Heart right ventricle (tissue), 16 donors: ENCODE data around the gene SYNDIG1. TPM values are rescaled to one million over a fixed set of nuclear protein-coding genes. Genes with fewer than 3 reads are reported as not detected.

ENCODE experiments used
- ATAC-seq, 8 donors: fragments of 200-7000 bp; cut with Tn5 transposase; one replicate each; pipeline ENCODE4 v1.9.1; 2020; ENCODE audit warnings: mild to moderate bottlenecking in 8 of 8, moderate library complexity in 8 of 8, moderate number of reproducible peaks in 1 of 8
- DNase-seq, 2 donors: peaks; one replicate each; pipeline ENCODE4 v3.0.0-alpha.2; 2020
- H3K27ac ChIP-seq, 10 donors: fragments of 200-600 bp; sonication (generic) in 2 of 10; one replicate each; pipeline versions ENCODE4 v1.5.0 to v1.8.0; 2020 to 2022; ENCODE audit warnings: mild to moderate bottlenecking in 3 of 10
- H3K27me3 ChIP-seq, 7 donors: fragments of 200-600 bp; one replicate each; pipeline ENCODE4 v1.8.0; 2021 to 2022; ENCODE audit warnings: mild to moderate bottlenecking in 2 of 7
- H3K36me3 ChIP-seq, 9 donors: fragments of 200-600 bp; sonication (generic) in 1 of 9; one replicate each; pipeline versions ENCODE4 v1.5.0 to v1.8.0; 2020 to 2022; ENCODE audit warnings: mild to moderate bottlenecking in 2 of 9
- H3K4me1 ChIP-seq, 9 donors: fragments of 200-600 bp; sonication (generic) in 1 of 9; one replicate each; pipeline versions ENCODE4 v1.5.0 to v1.8.0; 2020 to 2022; ENCODE audit warnings: mild to moderate bottlenecking in 4 of 9
- H3K4me3 ChIP-seq, 10 donors: fragments of 200-600 bp; sonication (generic) in 2 of 10; one replicate each; pipeline versions ENCODE4 v1.5.0 to v1.8.0; 2020 to 2022; ENCODE audit warnings: mild to moderate bottlenecking in 7 of 10, moderate library complexity in 2 of 10
- H3K9me3 ChIP-seq, 11 donors: fragments of 200-600 bp in 10 of 11; sonication (generic) in 2 of 11; one replicate each; pipeline versions ENCODE4 v1.5.0 to v1.8.0; 2013 to 2022; ENCODE audit warnings: mild to moderate bottlenecking in 2 of 11, control low read depth in 1 of 11, moderate library complexity in 1 of 11
- WGBS, 2 donors: extraction: QIAGEN DNeasy Blood & Tissue Kit; methylation state at CpG; one replicate each; pipeline ENCODE4 v1.1.7; 2013; ENCODE audit warnings: inconsistent platforms in 1 of 2; 5-methylcytosine and 5-hydroxymethylcytosine counted together
- intact Hi-C, 10 donors: fragments of 100-400 bp; cut with DNase I; formaldehyde crosslinking; loops; one replicate each; pipeline versions ENCODE4 v1.11.1 to v1.14.2; 2022
- polyA plus RNA-seq, 2 donors: library from polyadenylated mRNA; stranded (reverse); fragments of 200-250 nt; gene quantifications; one replicate each; pipeline ENCODE4 v1.2.3, GENCODE V29; 2013
- total RNA-seq, 10 donors: library from RNA; stranded (reverse); fragmentation: NEBNext Ultra II Directional in 3 of 10; extraction: Animal tissue kit (Norgen Biotek cat#: 25700) in 3 of 10; gene quantifications; one replicate each; pipeline versions ENCODE4 v1.2.1 to v1.2.4, GENCODE V29; 2021 to 2023
- TF ChIP-seq, protein P1 (sequence below), 9 donors: fragments of 200-600 bp; sonication (generic) in 2 of 9; IDR thresholded peaks; one replicate each; pipeline versions ENCODE4 v1.5.0 to v1.8.0; 2021 to 2022; ENCODE audit warnings: antibody characterized with exemption in 9 of 9, mild to moderate bottlenecking in 5 of 9, moderate library complexity in 1 of 9
- donor health status: Arrhythmogenic right ventricular cardiomyopathy.
- donor health status: ischemic (EF 13 %, LVEDD 7.1; RV severe dilation, severe dysfunction).
- donor health status: healthy with polysubstance abuse.
- donor health status: DM: no; HTN: yes; CAD: no.
- donor health status: DM: no; HTN: no; CAD: no.
- donor health status: ischemic (EF 25% LVEDD 6.9; RV normal size, moderate dysfunction).
- donor health status: ischemic (EF 25% LVEDD 5.7; RV mildly dilated, moderate dysfunction).
- donor health status: healthy.
- donor health status: DM: yes; HTN: yes; CAD: no.
- donor health status: Ischemic cardiomyopathy.
- donor health status: ischemic (EF 35%, LVEDD 5.7; RV mildly dilated, moderate dysfunction).
- donor health status: nonischemic (EF 11% LVEDD 7.7; RV severe dilation, severe dysfunction).
- donor health status: DM: yes; HTN: yes; CAD: no.
- donor health status: PGD.
- donor health status: ischemic (EF 29% LVEDD 5.4; RV normal size, mild dysfunction).
- donor health status: nonischemic (EF 23%, LVEDD 6.1; RV moderate dilation, normal function).

The SYNDIG1 gene
- total and polyA plus RNA-seq, 12 donors: 8.6 to 34.7 (median 19.9) TPM

DNA sequence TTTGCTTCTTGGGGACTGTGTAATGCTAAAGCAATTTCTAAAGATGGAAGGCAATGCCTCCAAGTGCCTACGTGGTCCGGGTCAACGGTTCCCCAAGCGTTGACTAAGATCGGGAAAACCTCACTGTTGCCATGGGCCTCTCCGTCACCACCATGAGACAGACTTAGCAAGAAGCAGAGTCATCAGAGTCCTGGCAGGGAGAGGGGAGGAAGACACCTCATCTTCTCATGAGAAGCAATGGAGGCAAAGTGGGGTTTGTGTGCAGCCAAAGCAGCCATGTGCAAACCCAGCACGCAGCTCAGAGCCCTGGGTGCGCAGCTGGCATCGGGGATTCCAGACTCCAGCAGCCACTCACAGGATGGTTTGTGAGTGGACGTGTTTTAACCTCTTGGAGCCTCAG, 111.4 kb downstream of the SYNDIG1 start:
- TF ChIP-seq, protein P1, sequence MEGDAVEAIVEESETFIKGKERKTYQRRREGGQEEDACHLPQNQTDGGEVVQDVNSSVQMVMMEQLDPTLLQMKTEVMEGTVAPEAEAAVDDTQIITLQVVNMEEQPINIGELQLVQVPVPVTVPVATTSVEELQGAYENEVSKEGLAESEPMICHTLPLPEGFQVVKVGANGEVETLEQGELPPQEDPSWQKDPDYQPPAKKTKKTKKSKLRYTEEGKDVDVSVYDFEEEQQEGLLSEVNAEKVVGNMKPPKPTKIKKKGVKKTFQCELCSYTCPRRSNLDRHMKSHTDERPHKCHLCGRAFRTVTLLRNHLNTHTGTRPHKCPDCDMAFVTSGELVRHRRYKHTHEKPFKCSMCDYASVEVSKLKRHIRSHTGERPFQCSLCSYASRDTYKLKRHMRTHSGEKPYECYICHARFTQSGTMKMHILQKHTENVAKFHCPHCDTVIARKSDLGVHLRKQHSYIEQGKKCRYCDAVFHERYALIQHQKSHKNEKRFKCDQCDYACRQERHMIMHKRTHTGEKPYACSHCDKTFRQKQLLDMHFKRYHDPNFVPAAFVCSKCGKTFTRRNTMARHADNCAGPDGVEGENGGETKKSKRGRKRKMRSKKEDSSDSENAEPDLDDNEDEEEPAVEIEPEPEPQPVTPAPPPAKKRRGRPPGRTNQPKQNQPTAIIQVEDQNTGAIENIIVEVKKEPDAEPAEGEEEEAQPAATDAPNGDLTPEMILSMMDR (IDR thresholded peaks at IDR 0.05): no peak
- Histone ChIP-seq H3K36me3 (no peaks in the 10 kb centered on the region), H3K27ac (no peak overlapping the region), H3K9me3 (no peaks in the 10 kb centered on the region), H3K4me3 (no peak overlapping the region), H3K27me3 (no peaks in the 10 kb centered on the region), H3K4me1 (no peaks in the 10 kb centered on the region)
- WGBS, 2 donors: 91 to 92% methylated on average over 10 of the region's 10 CpGs
- DNase-seq (no peak), ATAC-seq (no peak)
- intact Hi-C loops: loop anchor here in 1 of 10 donors (10.0 kb wide), 1 partner anchor 84 kb away; no protein-coding TSS in a partner anchor

DNA sequence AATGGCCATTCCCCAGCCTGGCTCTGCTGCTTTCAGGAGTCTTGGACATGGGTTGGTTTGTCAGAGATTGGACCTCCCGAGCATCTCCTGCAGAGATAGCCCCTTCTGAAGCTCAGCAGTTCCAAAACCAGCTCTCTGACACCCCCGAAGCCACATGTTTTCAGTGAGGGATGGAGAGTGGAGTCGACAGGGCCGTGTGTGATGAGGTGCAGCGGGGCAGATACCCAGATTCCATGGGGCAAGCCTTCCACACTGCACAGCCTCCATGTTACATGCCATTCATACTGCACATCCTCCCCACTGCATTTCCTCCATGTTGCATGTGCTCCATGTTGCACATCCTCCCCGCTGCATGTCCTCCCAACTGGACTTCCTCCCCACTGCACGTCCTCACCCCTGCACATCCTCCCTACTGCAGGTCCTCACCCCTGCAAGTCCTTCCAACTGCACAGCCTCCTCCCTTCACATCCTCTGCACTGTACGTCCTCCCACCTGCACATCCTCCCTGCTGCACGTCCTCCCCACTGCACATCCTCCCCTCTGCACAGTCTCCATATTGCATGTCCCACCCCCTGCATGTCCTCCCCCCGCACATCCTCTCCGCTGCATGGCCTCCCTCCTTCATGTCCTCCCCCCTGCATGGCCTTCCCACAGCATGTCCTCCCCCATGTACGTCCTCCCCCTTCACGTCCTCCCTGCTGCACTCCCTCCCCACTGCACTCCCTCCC, 112.2 kb downstream of the SYNDIG1 start:
- 80 to 84% methylated on average over 13 of the region's 13 CpGs for WGBS, 2 donors
- Histone ChIP-seq H3K9me3 (no peaks in the 10 kb centered on the region), H3K27ac (no peak overlapping the region), H3K4me3 (no peak overlapping the region), H3K36me3 (no peaks in the 10 kb centered on the region), H3K27me3 (no peaks in the 10 kb centered on the region), H3K4me1 (no peaks in the 10 kb centered on the region)
- no peak for DNase-seq
- ATAC-seq: no peak
- TF ChIP-seq, protein P1 (IDR thresholded peaks at IDR 0.05): no peak
- intact Hi-C loops: loop anchor here in 1 of 10 donors (10.0 kb wide), 1 partner anchor 83 kb away; no protein-coding TSS in a partner anchor

DNA sequence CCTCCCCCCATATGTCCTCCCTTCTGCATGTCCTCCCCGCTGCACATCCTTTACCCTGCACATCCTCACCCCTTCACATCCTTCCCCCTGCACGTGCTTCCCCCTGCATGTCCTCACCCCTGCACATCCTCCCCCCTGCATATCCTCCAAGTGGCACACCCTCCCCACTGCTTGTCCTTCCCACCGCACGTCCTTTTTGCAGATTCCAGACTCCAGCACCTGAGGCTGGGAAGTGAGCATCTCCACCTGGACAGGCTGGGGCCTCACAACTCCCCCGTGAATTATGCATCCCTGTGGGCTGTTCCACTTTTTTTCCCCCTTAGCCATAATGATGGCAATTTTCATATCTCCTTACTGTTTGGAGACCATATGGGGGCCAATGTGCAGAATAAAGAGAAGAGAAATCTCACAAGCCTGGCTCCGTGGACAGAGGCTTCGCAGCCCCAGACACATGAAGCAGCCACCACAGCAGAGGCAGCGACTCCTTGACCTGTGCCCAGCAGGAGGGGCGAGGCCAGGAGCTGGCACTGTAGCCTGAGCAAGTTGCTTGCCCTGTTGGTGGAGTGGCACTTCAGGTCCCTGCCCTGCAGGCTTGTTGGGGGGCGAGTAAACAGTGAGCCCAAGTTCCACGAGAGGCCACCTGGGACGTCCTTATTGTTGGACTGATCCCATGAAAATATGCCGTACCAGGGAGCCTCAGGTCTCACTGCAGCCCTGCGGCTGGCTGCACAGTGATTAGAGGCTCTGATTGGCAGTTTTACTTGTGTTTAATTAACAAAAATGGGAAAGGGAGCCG, 113.1 kb downstream of the SYNDIG1 start:
- WGBS, 2 donors: 84 to 85% methylated on average over 15 of the region's 15 CpGs
- TF ChIP-seq, protein P1 (IDR thresholded peaks at IDR 0.05): no peak

DNA sequence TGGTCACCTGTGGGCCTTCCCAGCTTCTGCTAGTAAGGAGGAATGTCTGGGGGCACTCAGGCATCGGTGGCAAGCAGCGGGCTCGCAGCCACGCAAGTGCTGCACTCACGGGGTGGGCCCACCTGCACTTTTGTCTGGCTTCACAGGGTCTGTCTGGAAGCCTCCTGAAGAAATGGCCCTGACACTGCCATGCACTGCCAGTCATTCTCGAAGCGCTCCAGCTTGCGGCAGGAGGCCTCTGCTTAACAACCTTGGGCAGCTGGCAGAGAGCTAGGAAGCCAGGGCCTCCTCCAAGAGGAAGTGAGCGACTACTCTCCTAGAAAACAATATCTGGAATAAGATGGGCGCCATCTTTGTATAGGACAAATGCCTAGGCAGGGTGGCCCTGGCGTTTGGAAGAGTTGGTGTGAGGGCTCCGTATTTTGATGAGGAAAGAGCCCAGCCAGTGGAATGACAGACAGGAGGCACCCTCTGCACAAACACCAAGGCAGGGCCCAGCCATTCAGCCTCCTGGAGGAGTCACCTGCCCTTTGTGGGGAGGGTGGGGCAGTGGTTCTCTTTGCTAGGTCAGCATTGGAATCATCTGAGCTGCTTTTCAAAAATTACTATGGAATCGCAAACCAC, 113.9 kb downstream of the SYNDIG1 start:
- H3K36me3 ChIP-seq: no peaks in the 10 kb centered on the region
- no peak overlapping the region for H3K27ac ChIP-seq
- ATAC-seq (no peak), DNase-seq (no peak)
- 88 to 91% methylated on average over 13 of the region's 13 CpGs for WGBS, 2 donors
- no peak overlapping the region for H3K4me3 ChIP-seq
- TF ChIP-seq, protein P1 (IDR thresholded peaks at IDR 0.05): no peak
- no peaks in the 10 kb centered on the region for H3K4me1 ChIP-seq
- intact Hi-C loops: loop anchor here in 1 of 10 donors (10.0 kb wide), 1 partner anchor 82 kb away; no protein-coding TSS in a partner anchor
- no peaks in the 10 kb centered on the region for H3K27me3 ChIP-seq
- no peaks in the 10 kb centered on the region for H3K9me3 ChIP-seq

More for the DNA sequence above, 113.1 kb downstream of the SYNDIG1 start:
- DNase-seq (no peak), ATAC-seq (no peak)
- Histone ChIP-seq H3K27me3 (no peaks in the 10 kb centered on the region), H3K9me3 (no peaks in the 10 kb centered on the region), H3K4me3 (no peak overlapping the region), H3K4me1 (no peaks in the 10 kb centered on the region), H3K27ac (no peak overlapping the region), H3K36me3 (no peaks in the 10 kb centered on the region)
- intact Hi-C loops: loop anchor here in 1 of 10 donors (10.0 kb wide), 1 partner anchor 82 kb away; no protein-coding TSS in a partner anchor
